Fibroblast of villous mesenchyme (primary cell): ENCODE results near the gene SORL1. TPM values are rescaled to one million over a fixed set of nuclear protein-coding genes. Genes with fewer than 3 reads are reported as not detected.
"Not testable (repeated sequence)": the region's sequence is repeated elsewhere in the genome, so short reads cannot be mapped to it uniquely, and the experiment has no call there.

Source experiments
- DNase-seq: peaks from one replicate; pipeline ENCODE4 v3.0.0-alpha.2; 2010; ENCODE audit warnings: low read depth
- H3K4me3 ChIP-seq: 2 replicates; pipeline ENCODE4 v1.5.1; 2011; ENCODE audit warnings: low read depth, mild to moderate bottlenecking, low read length
- total RNA-seq: library from RNA; depleted of rRNA; stranded (reverse); fragments of >200 nt; gene quantifications from 2 replicates; pipeline ENCODE4 v1.2.3, GENCODE V29; 2012
- TF ChIP-seq, protein P1 (sequence below): IDR thresholded peaks from 2 replicates; pipeline ENCODE4 v1.5.1; 2012; ENCODE audit warnings: low read depth, mild to moderate bottlenecking, low read length; ENCODE audit not compliant: insufficient read depth

Gene SORL1
- total RNA-seq, 1 donor, result 0.43 TPM

DNA sequence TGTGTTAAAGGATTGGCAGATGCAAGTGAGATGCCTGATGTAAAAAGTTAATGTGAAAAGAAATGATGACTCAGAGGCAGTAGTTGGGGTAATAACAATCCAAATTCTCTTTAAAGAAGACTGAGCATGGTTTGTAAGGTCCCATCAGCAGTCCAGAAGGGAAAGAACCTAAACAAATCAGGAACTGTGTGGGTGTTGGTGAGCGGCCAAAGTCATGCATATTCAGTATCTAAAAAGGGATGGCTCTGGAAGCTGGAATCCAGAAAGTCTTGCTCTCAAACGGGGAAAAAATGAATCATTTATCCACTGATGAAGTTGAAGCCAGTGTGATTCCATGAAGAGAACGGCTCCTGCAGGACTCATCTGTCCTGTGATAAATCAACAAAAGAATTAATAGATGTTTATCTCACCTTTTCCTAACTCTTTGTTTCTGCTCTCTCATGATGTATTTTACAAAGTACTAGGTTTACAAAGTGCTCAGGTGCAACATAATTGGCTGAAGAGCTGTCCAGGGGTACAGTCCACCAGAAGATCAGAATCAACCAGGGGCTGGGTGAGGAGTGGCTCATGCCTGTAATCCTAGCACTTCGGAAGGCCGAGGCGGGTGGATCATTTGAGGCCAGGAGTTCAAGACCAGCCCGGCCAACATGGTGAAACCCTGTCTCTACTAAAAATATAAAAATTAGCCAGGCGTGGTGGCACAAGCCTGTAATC lies 21.1 kb downstream of the SORL1 start:
- DNase-seq, result no peak
- H3K4me3 ChIP-seq, result no peak overlapping the region
- TF ChIP-seq, protein P1, sequence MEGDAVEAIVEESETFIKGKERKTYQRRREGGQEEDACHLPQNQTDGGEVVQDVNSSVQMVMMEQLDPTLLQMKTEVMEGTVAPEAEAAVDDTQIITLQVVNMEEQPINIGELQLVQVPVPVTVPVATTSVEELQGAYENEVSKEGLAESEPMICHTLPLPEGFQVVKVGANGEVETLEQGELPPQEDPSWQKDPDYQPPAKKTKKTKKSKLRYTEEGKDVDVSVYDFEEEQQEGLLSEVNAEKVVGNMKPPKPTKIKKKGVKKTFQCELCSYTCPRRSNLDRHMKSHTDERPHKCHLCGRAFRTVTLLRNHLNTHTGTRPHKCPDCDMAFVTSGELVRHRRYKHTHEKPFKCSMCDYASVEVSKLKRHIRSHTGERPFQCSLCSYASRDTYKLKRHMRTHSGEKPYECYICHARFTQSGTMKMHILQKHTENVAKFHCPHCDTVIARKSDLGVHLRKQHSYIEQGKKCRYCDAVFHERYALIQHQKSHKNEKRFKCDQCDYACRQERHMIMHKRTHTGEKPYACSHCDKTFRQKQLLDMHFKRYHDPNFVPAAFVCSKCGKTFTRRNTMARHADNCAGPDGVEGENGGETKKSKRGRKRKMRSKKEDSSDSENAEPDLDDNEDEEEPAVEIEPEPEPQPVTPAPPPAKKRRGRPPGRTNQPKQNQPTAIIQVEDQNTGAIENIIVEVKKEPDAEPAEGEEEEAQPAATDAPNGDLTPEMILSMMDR, result no peak

DNA sequence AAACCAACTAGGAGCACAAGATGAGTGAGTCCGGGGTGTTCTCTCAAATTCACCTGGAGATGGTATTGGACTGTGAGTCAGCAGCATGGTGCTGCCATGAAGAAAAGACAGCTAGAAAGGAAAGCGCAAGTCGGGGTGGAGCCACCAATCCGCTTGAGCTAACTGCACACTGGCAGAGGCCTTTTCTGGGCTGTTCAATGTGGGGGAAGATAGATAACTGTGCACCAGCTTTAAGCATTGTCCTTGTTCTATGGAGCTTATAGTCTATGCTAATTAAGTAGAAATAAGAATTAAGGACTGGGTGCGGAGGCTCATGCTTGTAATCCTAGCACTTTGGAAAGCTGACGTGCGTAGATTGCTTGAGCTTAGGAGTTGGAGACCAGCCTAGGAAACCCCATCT lies 22.6 kb downstream of the SORL1 start:
- TF ChIP-seq, protein P1, result no peak
- no peak overlapping the region for H3K4me3 ChIP-seq
- no peak for DNase-seq

DNA sequence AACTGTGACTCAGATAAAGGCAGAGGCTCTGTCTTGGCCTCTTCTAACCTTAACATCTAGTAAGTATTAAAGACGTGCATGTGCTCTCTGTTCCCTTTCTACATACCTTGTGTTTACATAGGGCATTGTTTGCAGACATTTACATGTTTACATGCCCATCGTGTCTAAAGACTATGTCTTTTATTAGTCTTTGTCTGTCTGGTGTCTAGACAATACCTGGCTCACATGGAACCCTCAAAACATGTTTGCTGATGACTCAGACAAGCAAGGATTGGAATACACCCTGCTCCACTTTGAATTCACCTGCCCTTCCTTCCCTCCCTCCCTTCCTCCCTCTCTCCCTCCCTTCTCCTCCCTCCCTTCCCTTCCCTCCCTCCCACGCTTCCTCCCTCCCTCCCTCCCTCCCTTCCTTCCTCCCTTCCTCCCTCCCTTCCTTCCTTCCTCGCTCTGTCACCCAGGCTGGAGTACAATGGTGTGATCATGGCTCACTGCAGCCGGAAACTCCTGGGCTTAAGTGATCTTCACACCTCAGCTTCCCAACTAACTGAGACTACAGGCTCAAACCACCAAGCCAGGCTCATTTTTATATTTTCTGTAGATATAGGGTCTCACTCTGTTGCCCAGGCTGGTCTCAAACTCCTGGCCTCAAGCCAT lies 24.4 kb downstream of the SORL1 start:
- H3K4me3 ChIP-seq, result no peak overlapping the region
- no peak for DNase-seq
- TF ChIP-seq, protein P1, result no peak

DNA sequence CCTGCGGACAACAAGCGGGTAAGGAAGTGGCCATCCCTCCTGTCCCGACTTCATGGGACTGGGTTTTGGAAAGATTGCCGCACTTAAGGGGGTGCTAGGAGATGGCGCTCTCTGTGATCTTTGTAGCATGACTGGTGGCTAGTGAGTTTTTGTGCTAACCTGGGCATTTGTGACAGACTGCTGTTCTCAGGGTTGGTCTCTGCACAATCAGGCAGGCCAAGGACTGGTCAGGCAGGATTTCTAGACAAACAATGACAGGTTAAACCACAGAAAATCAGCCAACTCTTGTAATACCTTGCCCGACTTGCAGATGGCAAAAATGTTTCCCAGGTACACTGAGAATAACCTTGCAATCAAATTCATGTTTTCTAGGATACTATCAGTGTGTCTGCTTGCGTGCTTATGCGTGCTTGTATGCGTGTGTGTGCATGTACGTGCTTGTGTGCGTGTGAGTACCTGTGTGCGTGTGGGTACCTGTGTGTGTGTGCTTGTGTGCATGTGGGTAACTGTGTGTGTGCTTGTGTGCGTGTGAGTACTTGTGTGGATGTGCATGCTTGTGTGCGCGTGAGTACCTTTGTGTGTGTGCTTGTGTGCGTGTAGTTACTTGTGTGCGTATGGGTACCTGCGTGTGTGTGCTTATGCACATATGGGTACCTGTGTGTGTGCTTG lies 26.2 kb downstream of the SORL1 start:
- DNase-seq, result no peak
- TF ChIP-seq, protein P1, result no peak
- no peak overlapping the region for H3K4me3 ChIP-seq

DNA sequence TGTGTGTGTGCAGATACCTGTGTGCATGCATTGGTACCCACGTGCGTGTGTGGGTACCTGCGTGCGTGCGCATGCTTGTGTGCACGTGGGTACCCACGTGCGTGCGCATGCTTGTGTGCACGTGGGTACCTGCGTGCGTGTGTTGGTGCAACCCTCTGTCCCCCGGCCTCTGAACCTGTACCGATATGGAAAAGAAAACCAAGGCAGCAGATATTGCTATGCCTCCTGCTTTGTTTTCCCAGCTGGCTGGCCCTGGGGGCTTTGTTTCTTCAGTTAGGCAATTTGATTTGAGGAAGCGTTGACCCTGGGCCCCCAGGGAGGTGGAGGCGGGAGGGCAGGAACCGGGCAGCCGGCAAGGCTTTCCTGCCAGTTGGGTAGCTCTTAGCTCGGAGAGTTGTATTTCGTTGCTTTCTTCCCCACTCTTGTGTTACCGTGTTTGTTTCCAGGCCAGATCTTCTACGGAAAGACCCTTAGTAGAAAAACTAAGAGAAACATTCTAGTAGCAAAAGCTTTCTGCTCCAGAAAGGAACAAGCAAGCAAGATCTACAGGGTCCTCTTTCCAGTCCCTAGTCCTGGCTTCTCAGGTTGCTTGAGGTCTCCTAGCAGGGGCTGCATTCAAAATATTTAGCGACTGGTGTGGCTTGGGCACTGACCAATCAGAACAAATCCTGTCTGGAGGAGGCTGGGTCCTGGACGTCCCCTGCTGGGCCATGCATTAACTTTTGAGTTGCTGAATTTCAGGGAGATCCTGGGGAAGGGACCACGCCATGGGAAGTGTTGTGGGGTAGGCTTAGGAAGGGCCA lies 27.0 kb downstream of the SORL1 start:
- TF ChIP-seq, protein P1, result no peak
- no peak overlapping the region for H3K4me3 ChIP-seq
- DNase-seq, result no peak

DNA sequence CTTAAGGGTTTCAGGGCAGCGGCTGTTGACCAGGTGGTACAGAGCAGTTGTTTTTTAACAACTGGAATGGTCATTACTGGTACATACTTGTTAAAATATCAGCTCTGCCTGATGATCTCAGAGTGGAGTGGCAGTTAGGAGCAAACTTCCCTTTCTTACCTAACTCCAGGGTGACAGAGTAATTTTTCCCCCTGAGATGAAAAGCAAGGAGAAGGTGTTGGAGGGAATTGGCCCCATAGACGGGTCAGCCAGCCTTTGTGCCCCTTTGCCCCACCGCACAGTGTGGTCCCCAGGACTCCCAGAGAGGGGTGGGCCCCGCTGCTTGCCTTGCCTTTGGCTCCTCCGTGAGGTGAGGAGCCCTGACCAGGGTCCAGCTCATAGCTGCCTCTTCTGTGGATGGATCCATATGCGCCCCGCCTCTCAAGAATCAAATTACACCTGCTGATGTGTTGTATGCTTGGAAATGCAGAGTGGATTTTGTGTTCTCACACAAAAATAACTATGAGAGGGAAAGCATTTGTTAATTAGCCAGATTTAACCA lies 27.7 kb downstream of the SORL1 start:
- no peak overlapping the region for H3K4me3 ChIP-seq
- TF ChIP-seq, protein P1, result no peak
- DNase-seq, result no peak

DNA sequence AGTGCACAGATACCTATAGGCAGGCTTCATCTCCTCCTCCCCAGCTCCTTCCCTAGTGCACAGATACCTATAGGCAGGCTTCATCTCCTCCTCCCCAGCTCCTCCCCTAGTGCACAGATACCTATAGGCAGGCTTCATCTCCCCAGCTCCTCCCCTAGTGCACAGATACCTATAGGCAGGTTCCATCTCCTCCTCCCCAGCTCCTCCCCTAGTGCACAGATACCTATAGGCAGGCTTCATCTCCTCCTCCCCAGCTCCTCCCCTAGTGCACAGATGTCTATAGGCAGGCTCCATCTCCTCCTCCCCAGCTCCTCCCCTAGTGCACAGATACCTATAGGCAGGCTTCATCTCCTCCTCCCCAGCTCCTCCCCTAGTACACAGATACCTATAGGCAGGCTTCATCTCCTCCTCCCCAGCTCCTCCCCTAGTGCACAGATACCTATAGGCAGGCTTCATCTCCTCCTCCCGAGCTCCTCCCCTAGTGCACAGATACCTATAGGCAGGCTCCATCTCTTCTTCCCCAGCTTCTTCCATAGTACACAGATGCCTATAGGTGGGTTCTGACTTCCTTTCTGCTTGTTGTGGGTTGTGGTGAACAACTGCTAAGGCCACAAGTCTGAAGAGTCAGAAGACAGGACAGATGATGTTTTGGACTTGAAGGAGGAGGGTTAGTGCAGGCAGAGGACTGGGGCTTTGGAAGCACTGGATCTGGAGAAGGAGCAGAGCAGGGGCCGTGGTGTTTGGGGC lies 29.5 kb downstream of the SORL1 start:
- DNase-seq, result not testable (repeated sequence)

More for the DNA sequence above, 29.5 kb downstream of the SORL1 start:
- not testable (repeated sequence) for H3K4me3 ChIP-seq
